Activated CD8-positive, alpha-beta memory T cell treated with anti-CD3 and anti-CD28 coated beads for 1 hour (primary cell): ENCODE results near the gene CALCB.
"Not testable (repeated sequence)": the region's sequence is repeated elsewhere in the genome, so short reads cannot be mapped to it uniquely, and the experiment has no call there.

Source experiments
- DNase-seq, 2 donors: peaks; one replicate each; pipeline ENCODE4 v3.0.0-alpha.2; 2020; ENCODE audit warnings: low read depth in 1 of 2; ENCODE audit errors: extremely low read depth in 1 of 2

The CALCB gene, protein sequence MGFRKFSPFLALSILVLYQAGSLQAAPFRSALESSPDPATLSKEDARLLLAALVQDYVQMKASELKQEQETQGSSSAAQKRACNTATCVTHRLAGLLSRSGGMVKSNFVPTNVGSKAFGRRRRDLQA

DNA sequence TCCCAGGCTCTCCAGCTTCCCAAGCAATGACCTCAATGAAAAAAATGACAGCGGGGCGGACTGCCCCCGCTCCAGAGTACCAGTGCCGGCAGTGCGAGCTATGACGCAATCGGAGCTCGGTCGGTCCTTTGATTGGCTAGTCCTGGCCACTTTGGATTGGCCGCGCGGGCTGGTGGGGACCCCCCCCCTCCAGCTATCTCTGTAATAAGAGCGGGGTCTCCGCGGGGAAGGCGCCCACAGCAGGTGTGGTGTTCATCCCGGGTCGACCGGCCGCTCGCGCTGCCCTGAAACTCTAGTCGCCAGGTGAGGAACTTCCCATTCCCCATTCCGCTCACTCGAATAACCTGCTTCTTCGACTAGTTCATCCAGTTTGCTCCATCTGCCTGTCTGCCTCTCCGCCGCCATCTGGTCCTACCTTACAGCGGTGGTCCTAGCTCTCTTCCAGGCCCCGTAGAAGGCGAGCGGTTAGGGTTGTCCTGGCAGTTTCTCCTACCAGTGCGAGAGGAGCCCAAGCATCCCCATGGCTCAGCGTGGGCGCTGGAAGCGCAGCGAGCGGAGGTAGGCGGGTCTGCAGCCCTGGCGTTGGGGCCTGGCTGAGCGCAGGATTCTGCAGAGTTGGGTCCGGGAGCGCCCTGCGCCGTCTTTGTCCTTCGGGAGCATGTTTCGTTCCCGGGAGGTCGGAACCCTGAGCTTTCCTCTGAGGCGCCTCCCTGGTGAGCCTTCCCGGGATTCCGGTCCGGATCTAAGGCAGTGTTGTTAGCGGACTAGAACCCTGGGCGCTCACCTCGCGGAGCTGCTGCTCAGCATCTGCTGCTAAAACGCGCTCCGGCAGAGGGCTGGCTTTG, at the start of gene CALCB:
TSS of gene CALCB (plus strand) at position 233 of the 845 bp plus-strand sequence. CDS start 1,126 bp downstream, outside the sequence.
- DNase-seq = no peak

DNA sequence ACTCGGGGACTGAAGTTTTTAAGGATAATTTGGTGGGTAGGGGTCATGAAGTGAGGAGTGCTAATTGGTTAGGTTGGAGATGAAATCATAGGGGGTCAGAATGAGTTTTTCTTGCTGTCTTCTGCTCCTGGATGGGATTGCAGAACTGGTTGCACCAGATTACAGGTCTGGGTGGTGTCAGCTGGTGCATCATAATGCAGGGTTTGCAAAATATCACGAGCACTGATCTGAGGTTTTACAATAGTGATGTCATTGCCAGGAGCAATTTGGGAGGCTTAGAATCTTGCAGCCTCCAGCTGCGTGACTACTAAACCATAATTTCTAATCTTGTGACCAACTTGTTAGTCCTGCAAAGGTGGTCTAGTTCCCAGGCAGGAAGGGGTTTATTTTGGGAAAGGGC, 46.4 kb upstream of the CALCB start:
- no peak for DNase-seq

DNA sequence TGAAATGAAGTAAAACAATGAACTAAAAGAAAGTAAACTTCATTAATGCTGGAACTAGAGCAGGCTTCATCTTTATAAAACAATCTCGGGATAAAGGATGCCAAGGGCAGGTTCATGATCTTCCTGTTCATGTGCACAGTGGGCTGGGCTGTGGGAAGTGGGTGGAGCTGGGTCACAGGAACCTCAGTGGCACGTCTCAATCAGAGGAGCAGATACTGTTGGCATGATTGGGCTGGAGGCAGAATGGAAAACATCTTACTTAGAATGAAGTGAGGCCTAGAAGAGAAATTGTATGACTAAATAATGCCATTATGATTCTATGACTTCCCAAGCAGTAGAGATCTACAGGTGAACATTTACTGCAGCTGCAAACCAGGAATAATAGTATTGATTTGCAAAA, 45.4 kb upstream of the CALCB start:
- no peak for DNase-seq

DNA sequence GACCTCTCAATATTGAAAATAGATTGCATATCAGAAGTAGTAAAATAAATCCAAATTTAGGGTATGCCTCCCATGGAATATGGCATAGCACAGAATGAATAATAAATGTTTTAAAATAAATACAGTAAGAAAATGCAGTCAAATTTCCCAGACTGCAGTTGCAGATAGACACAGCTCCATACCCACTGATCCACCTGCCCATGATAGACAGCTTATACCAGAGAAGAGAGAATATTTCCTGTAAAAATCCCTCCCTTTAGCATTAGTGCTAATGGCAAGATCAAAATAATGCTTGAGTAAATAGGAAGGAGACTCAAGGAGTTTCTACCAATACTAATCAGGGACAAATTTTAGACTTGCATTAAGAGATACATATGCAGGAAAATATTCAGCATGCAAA, 45.0 kb upstream of the CALCB start:
- no peak for DNase-seq

DNA sequence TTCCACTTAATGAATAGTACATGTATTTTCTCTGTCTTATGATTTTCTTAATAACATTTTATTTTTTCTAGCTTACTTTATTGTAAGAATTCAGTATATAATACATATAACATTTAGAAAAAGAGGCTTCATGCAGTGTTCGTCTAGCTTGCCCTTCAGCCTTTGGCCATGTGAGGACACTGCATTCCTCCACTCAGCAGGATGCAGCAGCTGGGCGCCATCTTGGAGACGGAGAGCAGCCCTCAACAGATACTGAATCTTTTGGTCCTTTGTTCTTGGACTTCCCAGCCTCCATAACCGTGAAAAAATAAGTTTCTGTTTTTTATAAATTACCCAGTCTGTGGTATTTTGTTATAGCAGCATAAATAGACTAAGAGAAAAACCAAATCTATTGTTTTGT, 41.4 kb upstream of the CALCB start:
- not testable (repeated sequence) for DNase-seq

DNA sequence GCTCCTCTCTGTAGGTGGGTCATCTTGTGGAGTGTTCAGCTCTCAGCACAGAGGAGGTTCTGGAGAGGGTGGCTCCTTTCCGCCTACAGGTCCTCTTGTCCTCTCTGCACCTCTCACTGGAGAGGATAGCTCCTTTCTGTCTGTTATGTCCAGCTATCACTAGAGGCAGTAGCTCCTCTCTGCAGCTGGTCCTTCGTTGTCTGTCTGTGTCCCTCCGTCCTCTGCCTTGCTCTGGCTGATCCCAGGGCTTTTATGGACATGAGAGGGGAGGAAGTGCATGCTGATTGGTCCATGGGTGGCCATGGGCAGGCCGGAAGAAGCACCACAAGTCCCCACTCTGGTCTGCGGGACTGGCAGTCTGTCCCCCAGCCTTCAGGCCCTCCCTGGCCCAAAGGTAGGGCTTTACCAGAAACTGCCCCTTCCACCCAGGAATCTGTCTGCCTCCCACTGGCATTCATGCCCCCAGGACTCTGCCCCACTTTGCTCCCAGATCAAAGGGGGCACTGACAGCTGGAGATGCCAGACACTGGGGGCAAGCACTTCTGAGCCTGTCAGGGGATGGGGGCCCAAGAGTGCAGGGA, 38.6 kb upstream of the CALCB start:
- no peak for DNase-seq

DNA sequence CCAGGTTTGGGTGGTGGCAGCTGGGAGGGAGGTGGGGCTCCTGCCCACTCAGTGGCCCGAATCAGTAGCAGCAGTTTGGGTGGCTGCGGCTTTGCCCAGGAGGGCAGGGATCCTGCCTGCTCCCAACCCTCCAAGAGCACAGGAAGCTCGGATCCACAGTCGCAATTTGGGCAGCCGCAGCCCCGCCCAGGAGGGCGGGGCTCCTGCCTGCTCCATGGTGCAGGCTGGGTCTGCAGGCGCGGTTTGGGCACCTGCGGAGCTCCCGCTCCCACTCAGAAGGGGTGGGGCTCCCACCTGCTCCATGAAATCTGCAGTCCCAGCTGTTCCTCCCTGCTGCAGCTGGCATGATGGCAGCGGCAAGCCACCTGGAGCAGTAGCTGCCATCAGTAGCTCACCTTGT, 38.1 kb upstream of the CALCB start:
- DNase-seq = no peak

DNA sequence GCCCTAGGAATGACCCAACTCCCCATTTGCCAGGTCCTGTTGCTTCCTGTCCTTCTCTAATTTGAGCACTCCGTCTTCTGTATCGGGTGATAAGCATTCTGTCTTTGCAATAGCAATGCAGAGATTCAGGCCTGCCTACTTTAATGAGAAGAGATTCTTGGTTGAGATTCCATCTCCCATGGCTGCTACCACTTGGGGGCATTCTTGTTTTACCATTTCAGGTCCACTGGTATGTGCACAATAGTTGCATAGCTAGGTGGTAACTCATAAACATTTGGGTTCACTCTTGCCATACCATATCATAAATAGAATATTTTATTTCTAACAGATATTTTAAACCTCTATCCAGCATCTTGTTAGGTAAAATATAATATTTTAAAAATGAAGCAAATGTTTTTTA, 34.4 kb upstream of the CALCB start:
- DNase-seq = no peak

DNA sequence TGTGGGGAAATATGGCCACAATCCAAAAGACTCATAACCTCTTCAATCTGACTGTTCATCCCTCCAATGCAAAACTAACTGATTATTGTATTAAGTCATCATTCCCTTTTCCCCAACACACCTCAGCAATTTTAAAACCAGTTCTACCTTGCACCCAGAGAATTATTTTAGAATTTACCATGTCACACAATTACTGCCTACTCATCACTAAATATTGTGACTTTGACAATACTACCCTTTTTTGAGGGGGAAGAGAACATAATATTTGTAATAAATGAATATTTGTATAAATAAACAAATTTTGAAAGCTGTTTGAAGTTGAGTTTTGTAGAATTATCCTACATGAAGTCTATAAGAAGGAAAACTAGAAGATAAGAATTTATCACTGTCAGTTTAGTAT, 28.2 kb upstream of the CALCB start:
- no peak for DNase-seq

DNA sequence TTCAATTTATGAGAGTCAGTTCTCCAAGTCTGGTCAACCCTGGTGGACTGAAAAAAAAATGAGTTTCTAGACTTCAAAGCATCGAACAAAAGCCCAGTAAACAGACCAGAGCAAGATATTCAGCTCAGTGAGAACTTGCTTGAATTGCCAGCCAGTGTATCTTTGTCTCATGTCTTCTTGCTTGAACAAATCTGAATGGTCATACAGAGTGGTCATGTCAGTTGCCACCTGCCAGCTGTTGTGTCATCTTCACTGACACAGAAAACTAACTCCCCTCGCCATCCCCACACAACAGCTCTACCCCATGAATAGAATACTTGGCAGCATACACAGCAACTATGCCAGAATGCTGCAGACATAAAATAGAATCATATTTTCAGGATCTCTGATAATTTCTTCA, 27.5 kb upstream of the CALCB start:
- no peak for DNase-seq

DNA sequence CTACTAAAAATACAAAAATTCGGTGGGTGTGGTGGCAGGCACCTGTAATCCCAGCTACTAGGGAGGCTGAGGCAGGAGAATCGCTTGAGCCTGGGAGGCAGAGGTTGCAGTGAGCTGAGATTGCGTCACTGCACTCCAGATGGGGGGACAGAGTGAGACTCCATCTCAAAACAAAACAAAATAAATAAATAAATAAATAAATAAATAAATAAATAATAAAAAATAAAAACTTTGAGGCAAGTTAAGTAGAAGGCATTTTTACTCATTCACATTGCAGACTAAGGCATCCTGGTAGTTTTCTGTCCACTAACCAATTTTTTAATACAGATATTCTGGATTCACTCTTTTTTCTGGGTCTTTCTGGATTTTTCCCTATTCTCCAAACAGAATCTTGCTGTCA, 26.7 kb upstream of the CALCB start:
- DNase-seq = not testable (repeated sequence)

DNA sequence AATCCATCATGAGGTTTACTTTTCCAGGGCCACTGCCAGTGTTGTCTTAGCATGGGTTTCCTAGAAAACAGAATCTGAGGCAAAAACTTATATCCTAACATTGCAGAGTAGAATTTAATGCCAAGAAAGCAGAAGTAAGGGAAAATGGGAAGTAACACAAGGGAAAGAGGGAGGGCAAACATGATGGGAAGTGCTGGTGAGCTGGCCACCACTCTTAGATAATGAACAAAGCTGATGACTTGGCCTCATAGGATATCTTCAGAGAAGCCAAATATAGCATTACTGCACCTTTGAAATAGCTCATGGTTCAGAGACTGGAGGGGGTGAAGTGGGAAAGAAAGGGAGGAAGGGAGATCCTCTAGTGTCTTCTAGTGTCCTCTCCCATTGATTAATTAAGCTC, 24.8 kb upstream of the CALCB start:
- DNase-seq = no peak

DNA sequence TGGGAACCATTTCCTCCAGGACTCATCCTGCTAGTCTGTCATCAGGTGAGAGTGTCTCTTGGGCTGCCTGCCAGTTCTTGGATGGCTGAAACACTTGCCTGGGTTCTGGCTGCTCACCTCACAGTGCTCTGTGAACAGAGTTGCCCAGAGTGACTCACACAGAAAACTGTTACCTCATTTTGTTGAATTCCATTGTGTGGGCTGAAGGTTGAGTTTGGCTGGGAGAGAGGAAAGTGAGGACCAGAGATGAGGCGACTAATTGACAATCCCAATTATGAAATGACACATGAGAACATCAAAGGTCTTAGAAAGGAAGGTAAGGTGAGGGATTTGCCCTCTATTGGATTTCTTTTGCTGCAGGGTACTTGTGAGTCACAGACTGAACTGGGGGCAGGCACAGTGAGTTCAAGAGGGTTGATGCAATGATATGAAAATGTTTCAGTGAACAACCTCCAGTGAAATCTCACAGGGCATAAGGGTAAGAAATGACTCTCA, 20.2 kb upstream of the CALCB start:
- no peak for DNase-seq

DNA sequence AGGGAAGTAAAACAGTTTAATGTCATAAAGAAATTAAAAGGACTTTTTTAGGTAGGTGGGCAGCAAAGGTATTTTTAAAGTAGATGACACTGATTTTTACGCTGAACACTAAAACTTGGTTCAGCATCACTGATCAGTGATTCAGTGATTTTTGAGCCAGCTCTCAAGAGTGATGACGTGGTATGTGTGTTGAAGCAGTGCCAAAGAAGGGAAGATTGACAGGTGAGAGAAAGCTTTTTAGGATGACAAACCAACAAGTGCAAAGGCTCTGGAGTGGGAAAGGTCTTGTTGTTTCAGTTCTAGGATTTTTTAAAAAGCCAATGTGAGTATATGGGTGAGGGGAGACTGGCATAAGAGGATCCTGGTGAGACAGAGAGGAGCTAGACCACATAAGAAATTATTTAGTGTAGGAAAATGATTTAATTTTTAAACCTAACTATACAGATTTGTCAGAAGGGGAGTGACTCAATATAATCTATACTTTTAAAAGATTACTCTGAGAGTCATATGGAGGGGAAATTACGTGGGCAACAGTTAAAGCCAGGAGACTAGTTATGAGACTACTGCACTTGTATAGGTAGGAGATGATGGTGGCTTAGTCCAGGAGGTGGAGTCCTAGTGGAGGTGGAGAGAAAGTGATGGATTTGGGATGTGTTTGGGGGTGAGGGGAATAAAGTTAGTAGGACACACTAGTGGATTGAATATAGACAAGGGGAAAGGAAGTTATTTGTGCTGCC, 17.6 kb upstream of the CALCB start:
- no peak for DNase-seq

DNA sequence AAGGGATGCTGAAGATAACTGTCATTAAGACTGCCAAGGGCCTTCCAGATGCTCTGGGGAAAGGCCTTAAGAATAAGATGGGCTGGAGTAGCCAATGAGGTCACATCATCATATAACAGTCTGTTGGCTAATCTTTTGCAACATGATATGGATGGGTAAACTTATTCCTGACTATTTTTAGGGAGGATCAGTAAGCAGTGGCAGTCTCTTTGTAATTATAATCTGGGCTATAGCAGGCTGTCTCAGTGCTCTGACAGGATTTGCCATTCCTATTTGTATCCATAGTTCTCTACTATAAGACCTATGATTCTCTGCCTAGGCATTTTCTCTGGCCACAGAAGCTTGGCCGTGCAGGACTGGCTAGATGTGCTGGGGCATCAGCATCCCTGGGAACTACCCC, 16.1 kb upstream of the CALCB start:
- no peak for DNase-seq

DNA sequence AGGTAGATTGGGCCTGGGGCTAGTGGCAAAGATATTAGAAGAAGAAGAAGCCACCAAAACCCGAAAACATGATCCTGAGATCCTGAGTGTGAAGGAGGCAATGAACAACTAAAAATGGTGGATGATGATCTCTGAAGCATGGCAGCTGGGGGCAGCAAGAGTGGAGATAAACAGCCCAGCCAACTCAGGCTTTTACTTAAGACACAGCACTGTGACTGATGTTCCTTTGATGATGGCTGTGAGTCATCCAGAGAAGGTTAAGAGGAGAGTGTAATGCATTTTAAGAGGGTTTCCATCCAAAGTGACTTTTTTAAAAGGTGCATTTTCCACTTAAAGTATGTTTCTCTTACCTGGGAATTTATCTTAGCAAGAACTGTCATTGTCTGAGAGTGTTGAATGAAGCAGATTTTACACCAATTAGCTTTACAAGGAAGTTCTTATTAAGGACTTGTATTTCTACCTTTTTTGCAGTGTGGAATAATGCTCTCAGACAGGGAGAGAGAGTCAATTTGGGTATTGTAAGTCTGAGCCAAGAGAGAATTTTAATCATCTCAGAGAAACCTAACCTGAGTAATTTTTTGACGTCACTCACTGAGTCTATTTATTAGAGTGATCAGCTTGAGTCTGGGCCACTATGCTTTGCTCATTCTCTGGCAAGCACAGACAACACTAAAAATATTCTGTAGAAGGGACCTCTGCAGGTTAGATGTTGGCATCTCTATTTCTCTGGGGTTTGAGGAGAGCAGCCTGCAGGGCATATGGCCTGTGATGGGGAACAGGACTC, 14.1 kb upstream of the CALCB start:
- DNase-seq = no peak

DNA sequence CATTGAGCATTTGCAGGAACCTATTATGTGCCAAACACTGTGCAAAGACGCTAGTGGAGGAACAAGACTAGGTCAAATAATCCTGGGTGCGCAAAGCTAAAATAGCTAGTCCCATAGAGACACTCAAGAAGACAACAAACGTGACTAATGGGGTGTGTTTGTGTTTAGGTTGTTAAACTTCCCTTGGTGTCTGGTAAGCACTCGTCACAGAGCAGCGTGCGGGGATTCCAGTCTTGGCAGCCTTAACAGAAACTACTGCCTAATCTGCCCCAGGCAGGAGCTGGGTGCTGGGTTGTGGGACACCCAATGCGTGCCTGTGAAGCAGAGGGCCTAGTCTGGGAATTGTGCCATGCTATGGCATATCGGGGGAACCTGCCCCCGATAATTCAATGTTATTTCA, 10.8 kb upstream of the CALCB start:
- no peak for DNase-seq

DNA sequence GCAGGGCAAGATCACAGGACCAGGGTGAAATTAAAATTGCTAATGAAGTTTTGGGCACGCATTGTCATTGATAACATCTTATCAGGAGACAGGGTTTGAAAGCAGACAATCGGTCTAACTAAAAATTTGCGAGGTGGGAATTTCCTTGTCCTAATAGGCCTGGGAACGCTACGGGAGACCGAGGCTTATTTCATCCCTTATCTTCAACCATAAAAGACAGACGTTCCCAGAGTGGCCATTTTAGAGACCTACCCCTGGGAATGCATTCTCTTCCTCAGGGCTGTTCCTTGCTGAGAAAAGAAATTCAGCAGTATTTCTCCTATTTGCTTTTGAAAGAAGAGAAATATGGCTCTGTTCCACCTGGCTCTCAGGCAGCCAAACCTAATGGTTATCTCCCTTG, 3.6 kb upstream of the CALCB start:
- not testable (repeated sequence) for DNase-seq

DNA sequence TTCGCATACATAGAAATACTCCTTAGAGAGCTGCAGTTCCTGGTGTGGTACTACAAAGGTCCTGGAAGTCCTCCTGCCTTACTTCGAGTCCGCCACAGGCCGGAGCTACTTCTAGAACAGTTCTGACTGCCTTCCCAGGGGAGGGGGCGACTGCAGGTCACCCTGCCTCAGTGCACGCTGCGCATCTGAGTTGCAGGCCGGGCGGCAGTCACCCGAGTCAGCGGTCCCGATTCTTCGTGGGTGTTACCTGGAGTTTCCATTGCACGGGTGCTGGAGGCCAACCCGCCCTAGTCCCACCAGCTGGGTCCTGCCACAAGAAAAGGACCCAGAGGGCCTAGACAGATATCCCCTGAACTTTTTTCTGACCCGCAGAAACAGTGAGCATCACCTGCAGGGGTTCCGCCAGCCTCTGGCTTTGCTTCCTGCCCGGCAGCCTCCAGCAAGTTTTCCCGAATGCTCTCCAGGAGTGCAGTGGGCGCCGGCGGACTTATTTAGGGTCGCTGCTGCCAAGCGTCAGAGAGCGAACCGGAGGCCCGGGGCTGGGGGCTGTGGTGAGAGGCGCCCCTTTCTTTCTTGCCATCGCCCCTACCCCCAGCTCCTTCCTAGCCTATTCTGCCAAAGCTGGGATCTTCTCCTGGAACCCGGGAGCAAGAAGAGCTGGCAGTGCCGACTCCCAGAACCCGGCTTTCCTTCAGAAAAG, 1.7 kb upstream of the CALCB start:
- no peak for DNase-seq

DNA sequence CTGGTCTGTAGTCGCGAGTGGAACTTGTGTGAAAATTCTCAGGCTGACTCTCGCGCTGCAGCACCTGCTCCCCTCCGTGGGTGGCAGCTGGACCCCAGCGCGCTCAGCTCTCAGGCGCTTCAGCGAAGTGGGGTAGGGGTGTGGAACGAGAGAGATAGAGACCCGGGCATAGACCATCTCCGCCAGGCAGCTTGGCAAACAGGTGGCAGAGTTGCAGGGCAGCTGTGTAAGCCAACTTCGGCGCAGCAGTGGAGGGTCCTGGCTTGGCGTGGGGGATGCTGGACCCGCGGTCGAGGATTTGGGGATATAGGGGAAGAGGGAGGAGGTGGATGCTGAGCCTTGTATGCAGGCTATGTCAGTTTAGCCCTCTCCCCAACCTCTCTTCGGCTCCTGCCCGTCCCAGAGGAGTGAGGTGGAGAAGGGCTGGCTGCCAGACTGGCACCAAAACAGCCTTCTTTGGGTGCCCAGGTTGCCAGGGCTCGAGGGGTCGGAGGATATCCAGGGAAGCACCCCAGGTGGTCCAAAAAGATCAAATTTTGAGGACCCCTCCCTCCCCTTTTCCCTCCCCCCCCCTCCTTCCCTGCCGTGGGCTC, 746 bp upstream of the CALCB start:
- no peak for DNase-seq
